SW480 (cell line): ENCODE data around the gene LEPROT.

Experiments used
- DNase-seq: peaks from one replicate; pipeline ENCODE4 v3.0.0-alpha.2; 2016; ENCODE audit warnings: low spot score

LEPROT gene

GRCh38 chr1:65477414-65478378 lies 57.2 kb downstream of the LEPROT start:
- no peak for DNase-seq

GRCh38 chr1:65478379-65479026 lies 58.0 kb downstream of the LEPROT start:
- no peak for DNase-seq

GRCh38 chr1:65479554-65480204 lies 59.2 kb downstream of the LEPROT start:
- DNase-seq: no peak

- DNase-seq: no peak
These were observed 60.4 kb downstream of the LEPROT start for GRCh38 chr1:65480684-65481405.

- no peak for DNase-seq
These were observed 63.7 kb downstream of the LEPROT start for GRCh38 chr1:65483993-65484754.
